ENCODE results near the gene IFNA21. TPM values are rescaled to one million over a fixed set of nuclear protein-coding genes. Genes with fewer than 3 reads are reported as not detected.

The IFNA21 gene
- total RNA-seq, 2 donors from 2014 or later = not detected

DNA sequence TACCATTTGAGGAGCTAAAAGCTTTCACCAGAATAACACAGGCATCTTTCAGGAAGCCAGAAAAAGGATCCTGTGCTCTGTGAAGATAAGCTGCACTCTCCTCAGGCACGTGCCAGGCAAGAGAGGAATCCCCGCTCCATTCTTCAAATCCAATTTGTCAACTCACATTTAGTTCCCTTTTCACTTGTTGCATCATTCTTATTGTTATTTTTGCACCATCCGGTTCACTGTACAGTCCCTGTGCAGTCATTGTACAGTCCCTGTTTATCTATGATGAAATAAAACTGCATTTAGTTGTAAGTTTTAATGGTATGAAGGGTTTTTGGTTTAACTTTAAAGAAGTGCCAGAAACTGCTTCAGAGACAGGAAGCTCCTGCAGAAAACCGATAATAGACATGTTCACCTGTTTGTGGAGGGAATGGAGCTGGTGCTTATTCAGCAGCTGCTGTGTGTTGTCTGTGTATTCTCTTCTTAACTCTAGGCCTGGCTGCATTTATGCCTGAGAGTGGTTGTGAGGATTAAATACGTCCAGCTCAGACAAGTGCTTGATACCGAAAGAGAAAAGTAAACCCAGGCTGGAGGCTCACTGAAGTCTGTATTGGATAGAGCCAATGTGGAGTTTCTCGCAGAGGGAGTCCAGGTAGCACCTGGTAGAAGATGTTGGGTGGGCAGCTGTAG lies 47.2 kb downstream of the IFNA21 start:
- no peak for ATAC-seq
- no peak overlapping the region for H3K4me3 Mint-ChIP-seq
- no peak for DNase-seq (ENCODE audit: low spot score)
- H3K27me3 Mint-ChIP-seq = peaks cover 17 to 28% of the 10 kb centered on the region in 2 donors
- no peaks in the 10 kb centered on the region for H3K9me3 Mint-ChIP-seq
- H3K27ac Mint-ChIP-seq = no peak overlapping the region
- peaks cover 6 to 8% of the 10 kb centered on the region in 2 donors for H3K4me1 Mint-ChIP-seq (ENCODE audit: low read depth in 2 of 2)
- no peaks in the 10 kb centered on the region for H3K36me3 Mint-ChIP-seq

Other genes starting within 250 kb of the IFNA21 start
- 1 to 10 TPM; 2.2 to 3.1 TPM for gene HACD4, start 135.0 kb downstream of the IFNA21 start, total RNA-seq
- gene IFNB1, start 88.7 kb downstream of the IFNA21 start, total RNA-seq = not detected
- not detected for gene IFNW1, start 24.8 kb downstream of the IFNA21 start, total RNA-seq
- not detected for gene IFNA4, start 20.9 kb upstream of the IFNA21 start, total RNA-seq
- not detected for gene IFNA7, start 35.5 kb upstream of the IFNA21 start, total RNA-seq
- gene IFNA10, start 40.5 kb upstream of the IFNA21 start, total RNA-seq = not detected
- not detected for gene IFNA16, start 50.7 kb upstream of the IFNA21 start, total RNA-seq
- not detected for gene IFNA17, start 61.6 kb upstream of the IFNA21 start, total RNA-seq
- not detected for gene IFNA14, start 73.3 kb upstream of the IFNA21 start, total RNA-seq
- gene IFNA5, start 138.7 kb upstream of the IFNA21 start, total RNA-seq = not detected
- gene KLHL9, start 168.7 kb upstream of the IFNA21 start, total RNA-seq = 10 to 100 TPM; 13.3 to 16.6 TPM
- gene IFNA6, start 184.2 kb upstream of the IFNA21 start, total RNA-seq = not detected
- not detected for gene IFNA13, start 201.4 kb upstream of the IFNA21 start, total RNA-seq
- gene IFNA2, start 218.7 kb upstream of the IFNA21 start, total RNA-seq = not detected
- not detected for gene IFNA8, start 242.5 kb upstream of the IFNA21 start, total RNA-seq